HG03103 (cell line): ENCODE data around the gene DDX1.
"Not testable (repeated sequence)": the region's sequence is repeated elsewhere in the genome, so short reads cannot be mapped to it uniquely, and the experiment has no call there.

ENCODE experiments used
- ATAC-seq: cut with Tn5 transposase; IDR thresholded peaks from one replicate; pipeline ENCODE4 v1.9.1; 2021; ENCODE audit warnings: low read depth; ENCODE audit not compliant: unreplicated experiment

DDX1 gene

GRCh38 chr2:15594291-15595256, 2.9 kb downstream of the DDX1 start:
- no peak for ATAC-seq

- ATAC-seq = no peak
These were observed 3.8 kb downstream of the DDX1 start for GRCh38 chr2:15595342-15595905.

DNA sequence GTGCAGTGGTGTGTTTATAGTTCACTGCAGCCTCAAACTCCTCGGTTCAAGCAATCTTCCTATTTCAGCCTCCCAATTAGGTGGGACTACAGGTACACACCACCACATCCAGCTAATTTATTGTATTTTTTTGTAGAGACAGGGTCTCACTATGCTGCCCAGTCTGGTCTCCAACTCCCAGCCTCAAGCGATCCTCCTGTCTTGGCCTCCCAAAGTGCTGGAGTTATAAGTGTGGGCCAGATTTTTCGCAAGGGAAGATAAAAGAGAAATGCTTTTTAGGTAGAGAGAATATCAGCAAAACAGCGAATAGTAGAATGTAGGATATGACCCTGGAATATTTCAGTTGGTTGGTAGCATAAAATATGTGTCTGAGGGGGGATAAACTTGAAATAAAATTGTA, 4.3 kb downstream of the DDX1 start:
- no peak for ATAC-seq

DNA sequence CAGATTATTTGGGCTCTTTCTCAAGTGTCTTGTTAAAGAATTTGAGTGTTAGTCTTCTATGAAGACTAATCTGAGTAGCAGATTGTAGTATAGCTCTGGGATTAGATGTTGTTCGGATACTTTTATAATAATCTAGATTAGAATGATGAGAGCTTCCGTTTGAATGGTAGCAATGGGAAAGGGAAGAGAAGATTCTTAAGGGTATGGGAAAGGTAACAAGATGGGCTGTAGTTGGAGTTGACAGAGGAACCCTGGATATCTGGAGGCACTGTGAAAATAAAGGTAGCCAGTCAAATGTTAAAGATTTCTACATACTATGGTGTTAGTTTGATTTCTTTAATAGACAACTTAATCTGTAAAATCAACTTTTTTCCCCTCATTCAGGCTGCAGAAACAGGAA, 4.7 kb downstream of the DDX1 start:
- no peak for ATAC-seq

DNA sequence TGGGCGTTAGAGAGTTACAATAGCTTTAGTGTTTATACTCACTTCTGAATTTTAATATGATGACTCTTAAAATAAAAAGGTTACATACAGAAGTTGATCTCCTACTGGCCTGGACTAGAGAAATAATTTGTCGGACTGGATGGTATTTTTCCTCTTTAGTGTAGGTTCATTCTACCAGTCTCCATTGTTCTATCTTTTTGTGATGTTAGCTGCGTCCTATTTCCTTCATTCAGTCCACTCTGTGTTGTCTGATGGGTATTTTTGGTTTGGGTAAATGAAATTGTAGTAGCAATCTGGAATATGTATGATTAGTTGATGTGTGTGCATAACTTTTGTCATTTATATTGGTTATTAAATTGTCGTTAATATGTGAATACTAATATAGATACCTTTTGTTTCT, 5.3 kb downstream of the DDX1 start:
- ATAC-seq = no peak

GRCh38 chr2:15599994-15600393, 8.3 kb downstream of the DDX1 start:
- ATAC-seq = no peak

DNA sequence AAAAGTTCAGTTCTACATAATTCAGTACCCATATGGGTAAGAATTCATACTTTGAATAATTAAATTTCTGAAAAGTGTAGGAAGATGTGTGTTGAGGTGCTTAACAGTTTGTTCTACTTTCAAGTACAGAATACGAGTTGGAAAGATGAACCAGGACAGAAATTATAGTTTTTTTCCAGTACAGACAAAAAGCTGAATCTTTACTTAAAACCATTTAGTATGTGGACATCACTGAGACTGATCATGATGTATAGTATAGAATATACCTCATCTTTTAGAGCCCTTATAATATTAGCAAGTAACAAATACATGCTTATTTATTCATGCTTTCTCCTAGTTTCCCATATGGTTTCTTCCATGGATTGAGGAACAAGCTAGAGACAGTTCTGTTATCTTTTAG, 10.0 kb downstream of the DDX1 start:
- no peak for ATAC-seq

GRCh38 chr2:15602393-15602792, 10.7 kb downstream of the DDX1 start:
- no peak for ATAC-seq

GRCh38 chr2:15603044-15603765, 11.5 kb downstream of the DDX1 start:
- no peak for ATAC-seq

DNA sequence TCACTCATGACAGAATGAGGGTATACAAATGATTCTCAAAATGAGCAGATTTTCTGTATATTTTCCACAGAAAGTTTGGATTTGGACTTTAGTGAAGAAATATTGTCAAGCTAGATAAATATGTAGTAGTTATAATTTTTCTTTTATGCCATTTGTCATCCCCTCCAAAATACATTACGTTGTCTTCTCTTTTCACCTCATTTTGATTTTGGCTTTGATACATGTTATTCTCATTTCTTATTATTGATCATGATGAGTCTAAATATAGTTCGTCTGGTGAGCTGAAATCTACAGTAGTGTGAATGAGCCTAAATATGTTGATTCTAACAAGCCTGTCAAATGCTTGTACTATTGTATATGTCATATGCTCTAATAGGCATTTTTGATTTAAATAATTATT, 12.3 kb downstream of the DDX1 start:
- ATAC-seq = no peak

- no peak for ATAC-seq
These were observed 14.1 kb downstream of the DDX1 start for GRCh38 chr2:15605721-15606120.

- no peak for ATAC-seq
These were observed 15.1 kb downstream of the DDX1 start for GRCh38 chr2:15606481-15607441.

DNA sequence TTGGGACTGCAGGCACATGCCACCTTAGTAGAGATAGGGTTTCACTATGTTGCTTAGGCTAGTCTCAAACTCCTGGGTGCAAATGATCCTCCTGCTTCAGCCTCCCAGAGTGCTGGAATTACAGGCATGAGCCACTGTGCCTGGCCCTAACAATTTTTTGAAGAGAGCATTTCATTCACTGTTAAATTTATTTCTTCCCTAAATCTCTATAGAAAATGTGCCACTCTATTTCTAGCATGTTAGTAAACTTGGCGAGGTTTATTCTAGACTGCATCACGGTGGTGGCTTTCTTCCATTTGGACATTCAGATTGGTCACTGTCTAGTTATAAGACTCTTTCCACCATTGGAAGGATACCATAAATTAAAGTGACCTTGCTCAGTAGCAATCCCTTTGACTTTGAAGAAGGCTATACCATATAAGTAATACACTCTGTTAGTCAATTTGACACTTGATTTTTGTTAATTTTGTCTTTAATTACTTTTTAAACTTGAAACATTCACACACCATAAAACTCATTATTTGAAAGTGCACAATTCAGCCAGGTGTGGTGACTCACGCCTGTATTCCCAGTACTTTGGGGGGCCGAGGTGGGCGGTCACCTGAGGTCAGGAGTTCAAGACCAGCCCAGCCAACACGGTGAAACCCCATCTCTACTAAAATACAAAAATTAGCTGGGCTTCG, 16.2 kb downstream of the DDX1 start:
- ATAC-seq = no peak

DNA sequence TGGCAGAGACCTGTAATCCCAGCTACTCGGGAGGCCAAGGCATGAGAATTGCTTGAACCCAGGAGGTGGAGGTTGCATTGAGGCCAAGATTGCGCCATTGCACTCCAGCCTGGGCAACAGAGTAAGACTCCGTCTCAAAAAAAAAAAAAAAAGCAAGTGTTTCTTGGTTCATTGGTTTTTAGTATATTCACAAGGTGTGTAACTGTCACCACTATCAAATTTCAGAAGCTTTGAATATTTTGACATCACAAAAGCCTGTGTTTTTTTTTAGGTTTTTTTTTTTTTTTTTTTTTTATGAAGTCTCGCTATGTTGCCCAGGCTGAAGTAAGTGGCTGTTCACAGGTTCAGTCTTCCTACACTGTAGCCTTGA, 16.7 kb downstream of the DDX1 start:
- ATAC-seq = no peak

DNA sequence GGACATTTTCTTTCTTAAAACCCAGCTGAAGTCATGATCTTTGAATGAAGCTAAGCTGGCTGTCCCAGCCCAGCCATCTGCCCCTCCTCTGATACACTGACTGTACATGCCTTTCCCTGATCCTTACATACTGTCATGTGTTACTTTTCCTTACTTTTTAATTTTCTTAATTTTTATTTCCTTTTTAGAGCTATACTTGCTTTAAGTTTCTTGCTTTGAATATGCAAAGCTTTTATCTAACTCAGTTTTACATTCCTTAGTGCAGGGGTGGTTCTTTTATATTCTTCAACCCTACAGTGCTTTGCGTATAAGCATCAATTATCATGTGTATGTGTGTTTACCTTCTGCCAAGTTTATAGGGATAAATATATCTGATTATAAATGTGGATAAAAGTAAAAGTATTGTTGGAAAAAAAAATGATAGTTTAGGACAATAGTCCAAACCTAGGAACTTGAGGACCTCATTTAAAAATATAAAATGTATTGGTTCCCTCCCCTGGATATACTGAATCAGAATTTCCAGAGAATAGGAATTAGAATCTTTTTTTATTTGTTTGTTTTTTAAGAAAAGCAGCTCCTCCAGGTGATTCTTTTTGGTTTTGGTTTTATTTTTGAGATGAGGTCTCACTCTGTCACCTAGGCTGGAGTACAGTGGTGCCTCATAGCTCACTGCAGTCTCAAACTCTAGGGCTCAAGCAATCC, 17.8 kb downstream of the DDX1 start:
- ATAC-seq = no peak

DNA sequence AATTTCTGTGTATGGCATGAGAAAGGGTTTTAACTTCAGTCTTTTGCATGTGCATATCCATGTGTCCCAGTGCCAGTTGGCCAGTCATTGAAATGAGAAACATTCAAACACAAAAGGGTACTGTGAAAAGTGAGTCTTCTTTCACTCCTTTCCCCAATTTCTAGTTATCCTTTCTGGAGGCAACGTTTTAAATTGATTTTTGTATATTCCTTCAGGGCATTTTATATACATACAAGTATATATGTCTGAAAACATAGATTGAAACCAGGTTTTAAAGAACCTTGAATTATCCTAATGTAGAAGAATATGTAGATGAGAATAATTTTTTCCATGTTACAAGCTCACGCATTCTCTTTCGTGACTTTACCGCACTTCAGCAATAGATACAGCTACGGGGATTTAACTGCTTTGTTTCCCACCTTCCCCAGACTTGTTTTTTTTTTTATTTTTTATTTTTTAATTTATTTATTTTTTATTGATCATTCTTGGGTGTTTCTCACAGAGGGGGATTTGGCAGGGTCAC, 18.8 kb downstream of the DDX1 start:
- no peak for ATAC-seq

- not testable (repeated sequence) for ATAC-seq
These were observed 20.4 kb downstream of the DDX1 start for GRCh38 chr2:15612101-15612500.

- no peak for ATAC-seq
These were observed 22.2 kb downstream of the DDX1 start for GRCh38 chr2:15613736-15614429.
